K562 (cell line): Measurements from ENCODE around the gene SIRPB2. TPM values are rescaled to one million over a fixed set of nuclear protein-coding genes. Genes with fewer than 3 reads are reported as not detected.
A peak's percentile ranks its signal among the peaks of the same experiment; 100 is the strongest.

ENCODE experiments used
- CC2D1A ChIP-seq: fragments of 450-650 bp; IDR thresholded peaks from 2 replicates; pipeline ENCODE4 v1.6.1; 2017; ENCODE audit warnings: mild to moderate bottlenecking
- CHD1 ChIP-seq: fragments of 200-600 bp; sonication (generic); IDR thresholded peaks from one replicate; pipeline ENCODE4 v1.6.1; 2012; ENCODE audit warnings: mild to moderate bottlenecking, moderate library complexity, low read length, inconsistent platforms
- CREM ChIP-seq: IDR thresholded peaks from 2 replicates; pipeline ENCODE4 v1.6.1; 2014; ENCODE audit warnings: antibody characterized with exemption, low read depth
- GATAD2B ChIP-seq: fragments of 450-650 bp; IDR thresholded peaks from 2 replicates; pipeline ENCODE4 v1.6.1; 2017; ENCODE audit warnings: mild to moderate bottlenecking, borderline replicate concordance
- HDAC8 ChIP-seq: fragments of 450-650 bp; IDR thresholded peaks from 2 replicates; pipeline ENCODE4 v1.6.1; 2016; ENCODE audit warnings: mild to moderate bottlenecking, missing genetic modification characterization, moderate library complexity, missing compliant biosample characterization
- HNRNPLL ChIP-seq: fragments of 200-400 bp; formaldehyde crosslinking; IDR thresholded peaks from 2 replicates; pipeline ENCODE4 v1.6.1; 2017; ENCODE audit warnings: low read length, low read depth, mild to moderate bottlenecking; ENCODE audit not compliant: poor library complexity, severe bottlenecking
- KAT8 ChIP-seq: fragments of 450-650 bp; IDR thresholded peaks from 2 replicates; pipeline ENCODE4 v1.6.1; 2016; ENCODE audit warnings: low read depth, mild to moderate bottlenecking
- KHSRP ChIP-seq: fragments of 450-650 bp; IDR thresholded peaks from 2 replicates; pipeline ENCODE4 v1.6.1; 2017
- MCM2 ChIP-seq: fragments of 450-650 bp; IDR thresholded peaks from 2 replicates; pipeline ENCODE4 v1.6.1; 2017; ENCODE audit warnings: low read depth, mild to moderate bottlenecking
- MNT ChIP-seq, 2 experiments: fragments of 450-650 bp; conservative IDR thresholded peaks; 2 replicates each; pipeline ENCODE4 v1.6.1; 2017; ENCODE audit warnings: mild to moderate bottlenecking in 2 of 2, moderate library complexity in 2 of 2
- POLR2H ChIP-seq: IDR thresholded peaks from 2 replicates; pipeline ENCODE4 v1.6.1; 2016; ENCODE audit warnings: missing genetic modification characterization, low read depth, mild to moderate bottlenecking, control low read depth, missing compliant biosample characterization, moderate library complexity
- RBFOX2 ChIP-seq: fragments of 200-400 bp; formaldehyde crosslinking; IDR thresholded peaks from 2 replicates; pipeline ENCODE4 v1.6.1; 2017; ENCODE audit warnings: low read depth, mild to moderate bottlenecking, low read length, moderate library complexity
- STAT5A ChIP-seq: IDR thresholded peaks from 2 replicates; pipeline ENCODE4 v1.6.1; 2012; ENCODE audit warnings: low read length, inconsistent platforms, borderline replicate concordance
- THAP12 ChIP-seq: fragments of 250-450 bp; sonication (Bioruptor Pico); IDR thresholded peaks from 2 replicates; pipeline ENCODE4 v1.9.0; 2021; ENCODE audit warnings: mild to moderate bottlenecking, inconsistent platforms
- ZBTB2 ChIP-seq: fragments of 450-650 bp; IDR thresholded peaks from 2 replicates; pipeline ENCODE4 v1.6.1; 2016; ENCODE audit warnings: antibody characterized with exemption
- ZNF224 ChIP-seq: sonication (generic); formaldehyde crosslinking; IDR thresholded peaks from 2 replicates; pipeline ENCODE4 v1.8.0; 2022; ENCODE audit warnings: mild to moderate bottlenecking, missing genetic modification reagents
- ZNF347 ChIP-seq: fragments of 450-650 bp; formaldehyde crosslinking; IDR thresholded peaks from 2 replicates; pipeline ENCODE4 v1.4.0; 2020; ENCODE audit warnings: low read depth, mild to moderate bottlenecking, moderate library complexity
- ZNF644 ChIP-seq: fragments of 200-800 bp; sonication (Bioruptor generic); IDR thresholded peaks from 2 replicates; pipeline ENCODE4 v1.6.1; 2016; ENCODE audit warnings: low read depth, missing genetic modification characterization, missing compliant biosample characterization
- ZNF695 ChIP-seq: fragments of 450-650 bp; formaldehyde crosslinking; IDR thresholded peaks from 2 replicates; pipeline ENCODE4 v1.4.0; 2020; ENCODE audit warnings: mild to moderate bottlenecking, moderate library complexity
- polyA plus RNA-seq, 8 experiments: library from polyadenylated mRNA; depleted of rRNA in 4 of 8; stranded (reverse) in 5 of 8; unstranded in 3 of 8; fragments of >200 nt; fragmentation: Nextera tagmentation in 2 of 8; fragmentation: Illumina TruSeq in 1 of 8; extraction: Ambion mirVana in 2 of 8; extraction: Trizol in 1 of 8; gene quantifications; 2 replicates each; pipeline versions ENCODE4 v1.2.1 to v1.2.3, GENCODE V29; 2011 to 2014; ENCODE audit warnings: inconsistent platforms in 1 of 8, missing spikeins in 1 of 8
- total RNA-seq, 7 experiments: library from RNA; depleted of rRNA in 6 of 7; stranded (reverse); fragments of >200 nt in 6 of 7; fragmentation: Illumina TruSeq in 2 of 7; extraction: Trizol in 2 of 7; gene quantifications; 2 replicates each; pipeline versions ENCODE4 v1.2.1 to v1.2.3, GENCODE V29; 2011 to 2021; ENCODE audit warnings: low replicate concordance in 1 of 7
- TF ChIP-seq, protein P1 (sequence below): sonication (generic); IDR thresholded peaks from 2 replicates; pipeline ENCODE4 v1.6.1; 2016
- TF ChIP-seq, protein P2 (sequence below): conservative IDR thresholded peaks from 2 replicates; pipeline ENCODE4 v1.6.1; 2011; ENCODE audit warnings: low read depth, mild to moderate bottlenecking, low read length; ENCODE audit not compliant: control insufficient read depth

The SIRPB2 gene
- total and polyA plus RNA-seq, 9 of the 15 experiments (the other 6 are each of a cell fraction or from before 2014, with no cell fraction given): 0.07 TPM; not detected in 7

GRCh38 chr20:1466211-1467081, 24.8 kb downstream of the SIRPB2 start, which contains the start of gene NSFL1C (continued):
- TF ChIP-seq ZNF695 (CRISPR knock-in tag) (no peak), ZNF347 (no peak), THAP12 (CRISPR knock-in tag) (peak; percentile 36; the same call in 1 of the 2 replicates), CC2D1A (no peak), HNRNPLL (peak; percentile 67), HDAC8 (tag) (no peak), KAT8 (no peak), ZBTB2 (no peak), KHSRP (no peak), RBFOX2 (peak; percentile 83), ZNF224 (CRISPR knock-in tag) (no peak), CHD1 (peak; percentile 16), STAT5A (no peak; the same call in 1 of the 2 replicates), GATAD2B (peak; percentile 87), POLR2H (tag) (no peak), ZNF644 (tag) (0 out of 2 replicates have a peak, but pooled peaks have one; percentile 11), MNT (conservative IDR thresholded peaks at IDR 0.05) (peak in 1 of 2 experiments; percentile 75; a peak in 2 of 4 replicates), MCM2 (no peak), CREM (peak; percentile 76)
- TF ChIP-seq, protein P1, sequence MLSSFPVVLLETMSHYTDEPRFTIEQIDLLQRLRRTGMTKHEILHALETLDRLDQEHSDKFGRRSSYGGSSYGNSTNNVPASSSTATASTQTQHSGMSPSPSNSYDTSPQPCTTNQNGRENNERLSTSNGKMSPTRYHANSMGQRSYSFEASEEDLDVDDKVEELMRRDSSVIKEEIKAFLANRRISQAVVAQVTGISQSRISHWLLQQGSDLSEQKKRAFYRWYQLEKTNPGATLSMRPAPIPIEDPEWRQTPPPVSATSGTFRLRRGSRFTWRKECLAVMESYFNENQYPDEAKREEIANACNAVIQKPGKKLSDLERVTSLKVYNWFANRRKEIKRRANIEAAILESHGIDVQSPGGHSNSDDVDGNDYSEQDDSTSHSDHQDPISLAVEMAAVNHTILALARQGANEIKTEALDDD: no peak
- TF ChIP-seq, protein P2, sequence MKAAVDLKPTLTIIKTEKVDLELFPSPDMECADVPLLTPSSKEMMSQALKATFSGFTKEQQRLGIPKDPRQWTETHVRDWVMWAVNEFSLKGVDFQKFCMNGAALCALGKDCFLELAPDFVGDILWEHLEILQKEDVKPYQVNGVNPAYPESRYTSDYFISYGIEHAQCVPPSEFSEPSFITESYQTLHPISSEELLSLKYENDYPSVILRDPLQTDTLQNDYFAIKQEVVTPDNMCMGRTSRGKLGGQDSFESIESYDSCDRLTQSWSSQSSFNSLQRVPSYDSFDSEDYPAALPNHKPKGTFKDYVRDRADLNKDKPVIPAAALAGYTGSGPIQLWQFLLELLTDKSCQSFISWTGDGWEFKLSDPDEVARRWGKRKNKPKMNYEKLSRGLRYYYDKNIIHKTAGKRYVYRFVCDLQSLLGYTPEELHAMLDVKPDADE: peak; percentile 75
